GM19239 (cell line): Measurements from ENCODE around the gene CRAMP1.
"Not testable (repeated sequence)": the region's sequence is repeated elsewhere in the genome, so short reads cannot be mapped to it uniquely, and the experiment has no call there.

Experiments used
- DNase-seq: peaks from one replicate; pipeline ENCODE4 v3.0.0; 2011; ENCODE audit warnings: low spot score; ENCODE audit not compliant: insufficient read length
- FAIRE-seq: peaks from 2 replicates; lab custom pipeline; 2011; peaks lifted over from hg19 to GRCh38; lab: Jason Lieb, UNC

Gene CRAMP1

DNA sequence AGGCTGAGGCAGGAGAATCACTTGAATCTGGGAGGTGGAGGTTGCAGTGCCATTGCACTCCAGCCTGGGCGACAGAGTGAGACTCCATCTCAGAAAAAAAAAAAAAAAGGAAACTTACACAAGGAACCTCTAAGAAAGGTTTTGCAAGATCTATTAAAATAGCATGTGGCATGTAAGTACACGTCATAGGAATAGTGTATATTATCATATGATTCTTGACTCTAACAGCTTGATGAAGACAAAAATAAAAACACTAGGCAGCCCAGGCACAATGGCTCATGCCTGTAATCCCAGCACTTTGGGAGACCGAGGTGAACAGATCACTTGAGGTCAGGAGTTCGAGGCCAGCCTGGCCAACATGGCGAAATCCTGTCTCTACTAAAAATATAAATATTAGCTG is 16.6 kb upstream of the CRAMP1 start:
- DNase-seq, FAIRE-seq: not testable (repeated sequence)

- FAIRE-seq = no peak
- no peak for DNase-seq
Observed at GRCh38 chr16:1596516-1596915, 15.6 kb upstream of the CRAMP1 start.

DNA sequence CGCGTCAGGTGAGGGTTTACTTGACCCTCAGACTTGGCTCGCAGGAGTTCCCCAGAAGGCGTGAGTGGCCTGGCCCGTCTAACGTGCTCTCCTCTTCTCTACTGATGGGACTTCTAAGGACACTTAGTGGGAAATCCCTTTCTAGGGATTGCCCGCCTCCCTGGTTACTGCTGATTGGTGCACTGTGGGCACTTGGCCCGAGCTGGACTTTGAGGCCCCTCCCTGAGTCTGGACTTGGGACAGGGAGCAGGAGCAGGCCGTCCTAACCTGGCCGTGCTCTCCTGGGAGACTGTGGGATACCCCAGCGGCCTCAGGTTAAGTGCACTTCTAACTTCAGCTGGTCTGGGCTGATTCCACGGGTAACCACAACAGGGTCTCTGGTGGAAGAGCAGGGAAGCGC is 15.0 kb upstream of the CRAMP1 start:
- DNase-seq (no peak), FAIRE-seq (no peak)

- DNase-seq (no peak), FAIRE-seq (no peak)
Observed at GRCh38 chr16:1601031-1601430, 11.1 kb upstream of the CRAMP1 start.

DNA sequence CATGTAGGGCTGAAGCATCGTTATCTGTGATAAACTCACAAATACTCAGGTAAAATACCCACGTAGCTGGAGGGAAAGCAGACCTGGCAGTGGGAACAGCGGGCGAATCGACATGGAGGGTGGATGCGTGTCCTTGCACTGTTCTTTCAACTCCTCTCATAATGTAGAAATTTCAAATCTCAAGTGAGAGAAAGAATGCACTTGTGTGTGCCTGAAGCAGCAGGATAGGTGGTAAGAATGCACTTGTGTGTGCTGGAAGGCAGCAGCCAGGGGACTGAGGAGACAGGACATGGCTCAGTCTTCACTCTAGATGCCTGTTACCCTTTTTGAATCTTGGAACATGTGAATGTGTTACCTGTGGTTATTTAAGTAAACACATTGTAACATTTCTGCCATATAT is 10.7 kb upstream of the CRAMP1 start:
- DNase-seq (no peak), FAIRE-seq (no peak)

DNA sequence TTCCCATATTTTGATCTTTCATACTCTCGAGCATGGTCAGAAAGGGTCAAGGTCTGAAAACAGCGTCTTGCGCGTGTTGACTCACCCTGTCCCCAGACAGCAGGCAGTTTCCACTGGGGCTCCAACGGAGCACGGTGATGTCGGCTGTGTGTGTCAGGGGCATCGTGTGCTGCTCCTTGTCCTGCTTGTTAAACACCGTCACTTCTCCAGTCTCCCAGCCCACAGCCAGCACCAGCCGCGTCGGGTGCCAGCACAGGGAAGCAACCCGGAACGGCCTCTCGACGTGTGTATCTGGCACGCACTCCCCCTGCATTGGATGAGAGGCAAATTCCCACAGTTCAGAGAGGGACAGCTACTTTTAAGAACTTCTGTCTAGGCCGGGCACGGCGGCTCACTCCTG is 9.9 kb upstream of the CRAMP1 start:
- FAIRE-seq = no peak
- no peak for DNase-seq

GRCh38 chr16:1606774-1607173 is 5.4 kb upstream of the CRAMP1 start:
- FAIRE-seq = no peak
- no peak for DNase-seq

DNA sequence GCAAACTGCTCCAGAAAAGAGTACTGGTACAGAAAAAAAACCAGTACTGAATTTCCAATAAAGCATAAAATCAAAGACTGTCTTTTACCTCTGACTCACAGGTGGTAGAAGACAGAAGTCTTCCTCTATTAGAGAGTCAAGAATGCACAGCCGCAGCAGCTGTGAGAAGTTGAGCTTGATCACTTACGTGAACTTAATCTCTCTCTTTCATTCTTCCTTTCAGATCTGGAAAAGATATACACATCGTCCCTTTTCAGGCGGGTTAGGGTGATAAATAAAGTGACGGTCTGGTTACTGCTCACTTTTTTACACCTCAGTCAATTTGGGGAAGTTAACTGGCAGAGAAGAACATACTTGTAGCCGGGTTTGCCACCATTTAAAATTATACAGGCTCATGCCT is 4.2 kb upstream of the CRAMP1 start:
- no peak for DNase-seq
- FAIRE-seq = no peak

GRCh38 chr16:1610071-1610898 is 1.9 kb upstream of the CRAMP1 start:
- FAIRE-seq = peak; percentile 92
- peak; percentile 93 for DNase-seq

DNA sequence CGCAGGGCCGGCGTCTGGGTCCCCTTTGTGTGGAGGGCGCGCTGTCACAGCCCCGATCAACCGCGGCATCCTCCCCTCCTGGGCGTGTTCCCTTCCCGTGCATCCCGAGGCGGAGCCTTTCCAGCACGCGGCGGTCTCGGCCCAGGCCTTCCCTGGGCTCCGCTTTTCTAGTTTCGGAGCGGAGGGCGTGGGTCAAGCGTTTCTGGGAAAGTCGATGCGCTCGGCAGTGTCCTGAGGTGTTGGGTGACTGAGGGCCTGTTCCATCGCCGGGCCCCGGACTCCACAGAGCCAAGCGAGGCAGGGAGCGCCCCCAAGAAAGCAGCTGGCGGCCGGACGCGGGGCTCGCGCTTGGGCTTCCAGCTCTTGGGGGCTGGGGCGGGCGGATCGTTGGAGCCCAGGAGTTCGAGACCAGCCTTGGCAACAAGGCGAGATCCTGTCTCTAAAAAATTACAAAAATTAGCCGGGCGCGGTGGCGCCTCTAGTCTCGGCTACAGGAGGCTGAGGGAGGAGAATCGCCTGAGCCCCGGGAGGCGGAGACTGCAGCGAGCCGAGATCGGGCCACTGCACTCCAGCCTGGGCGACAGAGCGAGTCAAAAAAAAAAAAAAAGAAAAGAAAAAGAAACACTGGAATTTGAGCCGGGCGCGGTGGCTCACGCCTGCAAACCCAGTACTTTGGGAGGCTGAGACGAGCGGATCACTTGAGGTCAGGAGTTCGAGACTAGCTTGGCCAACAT is 1.1 kb upstream of the CRAMP1 start:
- FAIRE-seq = no peak
- DNase-seq = no peak

DNA sequence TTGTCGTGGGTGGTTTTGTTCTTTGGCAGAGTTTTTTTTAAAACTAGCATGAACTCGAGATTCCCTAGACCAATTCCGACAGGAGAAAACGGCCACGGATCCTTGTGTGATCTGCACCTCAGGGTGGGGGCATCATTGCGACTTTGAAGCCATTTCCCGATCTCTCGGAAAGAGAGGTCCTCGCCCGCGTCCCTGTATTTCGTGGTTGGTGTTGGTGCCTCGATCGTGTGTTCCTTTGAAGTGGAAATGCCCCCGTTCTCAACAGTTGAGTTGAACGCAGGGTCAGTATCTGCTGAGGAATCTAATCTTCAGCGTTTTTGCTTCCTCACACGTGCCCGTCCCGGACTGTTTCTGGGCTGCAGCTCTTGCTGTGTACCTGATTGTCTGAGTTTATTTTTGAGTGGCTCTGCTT is 1.1 kb downstream of the CRAMP1 start:
- no peak for FAIRE-seq

GRCh38 chr16:1613728-1614455 is 1.7 kb downstream of the CRAMP1 start:
- DNase-seq = no peak

More for the DNA sequence above, 1.1 kb downstream of the CRAMP1 start:
- DNase-seq = no peak

GRCh38 chr16:1614456-1615102 is 2.4 kb downstream of the CRAMP1 start:
- peak; percentile 68 for DNase-seq
- no peak for FAIRE-seq

More at GRCh38 chr16:1613728-1614455, 1.7 kb downstream of the CRAMP1 start:
- FAIRE-seq = no peak

DNA sequence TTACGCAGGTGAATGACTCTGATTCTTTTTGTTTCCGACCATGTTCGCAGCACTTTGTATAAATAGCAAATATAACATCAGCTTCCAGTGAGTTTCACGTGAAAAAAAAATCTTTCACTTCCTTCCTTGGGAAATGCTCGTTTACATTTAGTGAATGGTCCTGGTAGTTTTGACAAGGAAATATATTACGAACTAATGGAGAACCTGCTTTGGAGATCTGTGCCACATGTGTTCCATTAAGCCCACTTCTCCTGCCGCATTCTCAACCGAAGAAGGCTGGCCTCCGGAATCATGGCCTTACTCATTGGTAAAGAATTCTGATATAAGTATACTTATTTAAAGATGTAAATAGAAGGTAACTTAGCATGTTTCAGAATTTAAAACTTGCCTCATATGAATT is 3.6 kb downstream of the CRAMP1 start:
- no peak for DNase-seq
- FAIRE-seq = no peak

GRCh38 chr16:1619976-1620375 is 7.8 kb downstream of the CRAMP1 start:
- FAIRE-seq (no peak), DNase-seq (no peak)

GRCh38 chr16:1620391-1620790 is 8.2 kb downstream of the CRAMP1 start:
- DNase-seq (peak; percentile 50), FAIRE-seq (peak; percentile 84)

DNA sequence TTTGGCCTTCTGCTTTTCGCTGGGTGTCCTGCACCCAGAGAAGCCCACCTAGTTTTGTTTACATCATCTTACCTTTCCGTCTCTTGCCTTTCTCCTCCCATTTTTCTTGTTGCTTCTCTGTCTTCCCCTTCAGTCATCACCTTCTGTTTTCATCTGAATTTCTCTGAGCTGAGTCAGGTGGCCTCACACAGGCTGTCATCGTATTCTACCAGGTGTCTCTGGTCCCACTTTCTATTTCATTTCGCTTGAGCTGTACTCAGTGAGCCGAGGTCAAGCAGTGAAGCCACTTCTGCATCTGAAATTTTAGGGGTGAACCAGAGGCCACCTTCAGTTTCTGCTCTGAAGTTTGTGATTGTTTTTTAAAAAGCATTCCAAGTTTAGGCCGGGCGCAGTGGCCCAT is 9.7 kb downstream of the CRAMP1 start:
- peak; percentile 81 for FAIRE-seq
- no peak for DNase-seq

GRCh38 chr16:1626327-1626726 is 14.2 kb downstream of the CRAMP1 start:
- no peak for DNase-seq
- FAIRE-seq = no peak

DNA sequence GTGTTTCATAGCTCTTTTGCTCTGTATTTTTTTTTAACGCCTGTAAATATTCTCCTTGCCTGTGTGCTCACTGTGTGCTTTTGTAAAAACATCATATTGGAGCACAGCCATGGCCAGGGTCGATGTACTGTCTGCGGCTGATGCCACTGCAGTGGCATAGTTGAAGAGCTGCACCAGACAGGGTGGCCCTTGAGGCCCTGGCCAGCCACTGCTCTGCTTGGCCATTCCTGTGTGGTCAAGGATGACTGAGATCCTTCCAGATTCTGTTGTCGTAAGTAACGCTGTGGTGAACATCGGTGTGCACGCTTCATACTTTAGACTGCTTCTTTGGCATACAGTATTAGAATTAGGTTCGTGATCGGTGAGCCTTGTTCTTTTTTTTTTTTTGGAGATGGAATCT is 14.6 kb downstream of the CRAMP1 start:
- FAIRE-seq = no peak
- no peak for DNase-seq

DNA sequence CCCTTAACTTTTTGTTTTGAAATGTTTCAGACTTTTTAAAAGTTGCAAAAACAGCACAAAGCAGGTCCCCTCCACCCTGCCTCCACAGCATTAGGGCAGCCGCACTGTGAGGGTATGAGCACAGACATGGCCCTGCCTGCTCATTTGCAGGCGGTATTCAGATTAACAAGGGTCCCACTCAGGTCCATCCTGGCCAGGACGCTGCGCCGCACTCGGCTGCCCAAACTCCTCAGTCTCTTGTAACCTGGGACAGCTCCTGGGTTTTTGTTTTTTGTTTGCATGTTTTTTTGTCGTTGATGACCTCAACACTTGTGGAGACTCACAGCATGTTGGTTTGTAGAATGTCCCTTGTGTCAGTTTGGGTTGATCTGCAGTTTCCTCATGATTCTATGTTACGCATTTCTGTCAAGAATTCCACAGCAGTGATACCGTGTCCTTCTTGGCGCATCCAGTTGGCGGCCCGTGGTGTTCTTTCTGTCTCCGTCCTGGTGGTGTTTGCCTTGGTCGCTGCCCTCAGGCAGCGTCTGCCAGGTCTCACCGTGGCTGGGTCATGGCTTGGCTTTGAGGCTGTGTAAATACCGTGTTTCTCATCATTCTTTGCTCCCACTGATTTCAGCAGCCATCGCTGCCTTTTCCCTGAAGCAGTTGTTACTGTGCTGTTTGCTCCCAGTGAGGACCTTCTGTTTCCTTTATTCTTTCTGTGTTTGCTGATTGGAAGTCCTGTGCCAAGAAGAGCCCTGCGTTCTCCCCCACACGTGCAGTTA is 18.5 kb downstream of the CRAMP1 start:
- FAIRE-seq (no peak), DNase-seq (no peak)
